Endothelial cell of umbilical vein (primary cell): ENCODE results near the gene ATP9B. TPM values are rescaled to one million over a fixed set of nuclear protein-coding genes. Genes with fewer than 3 reads are reported as not detected.

Experiments used
- BruUV-seq: library from RNA; stranded (reverse); fragments of 400-500 nt; replicated peaks from 2 replicates; lab custom pipeline; 2021; lab: Mats Ljungman, UMichigan
- CTCF ChIA-PET: fragments of 300-600, 350-600 bp; sonication (Branson Sonifier 250); formaldehyde crosslinking; loops from one replicate; lab custom pipeline; 2021; ENCODE audit warnings: antibody characterized with exemption, inconsistent platforms; lab: Charles Lee
- POLR2A ChIA-PET: fragments of 300-600, 350-600 bp; sonication (Branson Sonifier 250); formaldehyde crosslinking; loops from one replicate; lab custom pipeline; 2021; ENCODE audit warnings: antibody characterized with exemption, inconsistent platforms; lab: Charles Lee
- DNase-seq: peaks from one replicate; pipeline ENCODE4 v3.0.0-alpha.2; 2011; ENCODE audit warnings: low read depth, low spot score
- FAIRE-seq: peaks from 2 replicates; lab custom pipeline; 2011; peaks lifted over from hg19 to GRCh38; lab: Jason Lieb, UNC
- H2AFZ ChIP-seq: 2 replicates; pipeline ENCODE4 v1.6.0; 2012; ENCODE audit warnings: low read depth, low read length, control low read depth, inconsistent platforms
- H3K27ac ChIP-seq: 2 replicates; pipeline ENCODE4 v1.5.1; 2011; ENCODE audit warnings: low read depth, mild to moderate bottlenecking, control low read depth, low read length, moderate library complexity; ENCODE audit not compliant: insufficient read depth
- H3K27me3 ChIP-seq, 2 experiments: 2 replicates each; pipeline versions ENCODE4 v1.6.0 to v1.6.1; 2011; ENCODE audit warnings: low read length in 2 of 2, mixed read lengths in 1 of 2; ENCODE audit not compliant: control insufficient read depth in 2 of 2, insufficient read depth in 2 of 2
- H3K36me3 ChIP-seq, 2 experiments: 2 replicates in 1 of 2; 3 replicates in 1 of 2; pipeline ENCODE4 v1.5.1; 2011; ENCODE audit warnings: low read length in 2 of 2, mild to moderate bottlenecking in 1 of 2, moderate library complexity in 1 of 2; ENCODE audit not compliant: control insufficient read depth in 2 of 2, insufficient read depth in 2 of 2; ENCODE audit errors: extremely low read depth in 1 of 2
- H3K4me1 ChIP-seq: 3 replicates; pipeline ENCODE4 v1.5.1; 2011; ENCODE audit warnings: mild to moderate bottlenecking, low read length; ENCODE audit not compliant: control insufficient read depth, insufficient read depth; ENCODE audit errors: extremely low read depth
- H3K4me2 ChIP-seq: 2 replicates; pipeline ENCODE4 v1.6.1; 2011; ENCODE audit warnings: low read length, control low read depth, mixed read lengths; ENCODE audit not compliant: insufficient read depth
- H3K4me3 ChIP-seq, 3 experiments: fragments of 200-600 bp in 1 of 3; sonication (generic), shearing (Covaris generic) in 1 of 3; replicated peaks in 1 of 3; 2 replicates each; pipeline ENCODE4 v1.5.1; 2011 to 2016; ENCODE audit warnings: control low read depth in 3 of 3, low read length in 3 of 3, mild to moderate bottlenecking in 2 of 3, inconsistent platforms in 1 of 3, low read depth in 1 of 3, moderate library complexity in 1 of 3; ENCODE audit not compliant: insufficient read depth in 1 of 3
- H3K79me2 ChIP-seq: 2 replicates; pipeline ENCODE4 v1.6.0; 2012; ENCODE audit warnings: low read length, inconsistent platforms; ENCODE audit not compliant: control insufficient read depth, insufficient read depth
- H3K9ac ChIP-seq: replicated peaks from 2 replicates; pipeline ENCODE3; 2011; ENCODE audit warnings: low read length, control low read depth; ENCODE audit not compliant: insufficient read depth; ENCODE audit errors: extremely low read depth
- H3K9me1 ChIP-seq: replicated peaks from 3 replicates; pipeline ENCODE4 v1.6.0; 2011; ENCODE audit warnings: mild to moderate bottlenecking, low read length; ENCODE audit not compliant: control insufficient read depth, insufficient read depth; ENCODE audit errors: extremely low read depth
- H3K9me3 ChIP-seq: replicated peaks from 2 replicates; pipeline ENCODE4 v1.5.1; 2012; ENCODE audit warnings: low read length, inconsistent platforms; ENCODE audit not compliant: control insufficient read depth, insufficient read depth
- H4K20me1 ChIP-seq: replicated peaks from 2 replicates; pipeline ENCODE3; 2011; ENCODE audit warnings: mild to moderate bottlenecking, low read length; ENCODE audit not compliant: control insufficient read depth, insufficient read depth; ENCODE audit errors: extremely low read depth
- EZH2 ChIP-seq: IDR thresholded peaks from 2 replicates; pipeline ENCODE4 v1.6.1; 2012; ENCODE audit warnings: borderline replicate concordance, low read depth, mild to moderate bottlenecking, moderate library complexity, low read length, inconsistent platforms; ENCODE audit not compliant: severe bottlenecking
- FOS ChIP-seq: IDR thresholded peaks from 2 replicates; pipeline ENCODE4 v1.6.1; 2011; ENCODE audit warnings: mild to moderate bottlenecking, low read length, moderate library complexity, borderline replicate concordance; ENCODE audit not compliant: insufficient read depth
- GATA2 ChIP-seq: IDR thresholded peaks from 2 replicates; pipeline ENCODE4 v1.7.0; 2011; ENCODE audit warnings: low read depth, mild to moderate bottlenecking, moderate library complexity, mixed read lengths, low read length; ENCODE audit not compliant: insufficient read length, insufficient read depth
- JUN ChIP-seq: IDR thresholded peaks from 2 replicates; pipeline ENCODE4 v1.6.1; 2011; ENCODE audit warnings: borderline replicate concordance, low read depth; ENCODE audit not compliant: insufficient read length, insufficient read depth
- MYC ChIP-seq: IDR thresholded peaks from one replicate; pipeline ENCODE4 v1.6.1; 2011; ENCODE audit warnings: mild to moderate bottlenecking, low read depth, low read length
- POLR2A ChIP-seq: IDR thresholded peaks from 2 replicates; pipeline ENCODE4 v1.6.1; 2012; ENCODE audit warnings: low read depth, mild to moderate bottlenecking, control low read depth, low read length
- POLR2AphosphoS5 ChIP-seq: IDR thresholded peaks from 2 replicates; pipeline ENCODE4 v1.6.1; 2012; ENCODE audit warnings: low read depth, mild to moderate bottlenecking, control low read depth, low read length, moderate library complexity; ENCODE audit not compliant: insufficient read depth
- dilution Hi-C: fragments of 300-500 bp; cut with MboI; formaldehyde crosslinking; loops from one replicate; pipeline ENCODE4 v1.15.0; 2019; ENCODE audit warnings: low sequenced_read_pairs; ENCODE audit not compliant: extremely low pct_ligation_motif_present
- intact Hi-C: fragments of 100-400 bp; cut with micrococcal nuclease; formaldehyde crosslinking; loops from one replicate; pipeline ENCODE4 v1.10.0; 2022
- polyA plus RNA-seq, 4 experiments: library from polyadenylated mRNA; depleted of rRNA in 3 of 4; stranded (reverse) in 3 of 4; unstranded in 1 of 4; fragments of >200 nt; gene quantifications; 2 replicates each; pipeline versions ENCODE4 v1.2.1 to v1.2.3, GENCODE V29; 2011 to 2012; ENCODE audit warnings: missing spikeins in 1 of 4
- total RNA-seq: library from RNA; stranded (reverse); gene quantifications from 2 replicates; pipeline ENCODE4 v1.2.3, GENCODE V29; 2021
- TF ChIP-seq, protein P1 (sequence below), 2 donors: IDR thresholded peaks; 1 replicate in 1 of 2; 2 replicates in 1 of 2; pipeline ENCODE4 v1.5.1; 2011; ENCODE audit warnings: low read length in 2 of 2, mild to moderate bottlenecking in 2 of 2, moderate library complexity in 2 of 2, control low read depth in 1 of 2, inconsistent platforms in 1 of 2, low read depth in 1 of 2; ENCODE audit not compliant: insufficient read depth in 1 of 2; ENCODE audit errors: extremely low read depth in 1 of 2
- TF ChIP-seq, protein P2 (sequence below): IDR thresholded peaks from 2 replicates; pipeline ENCODE4 v1.6.1; 2011; ENCODE audit not compliant: insufficient read depth, insufficient read length

Gene ATP9B
- total and polyA plus RNA-seq, 2 donors (not counting 3 experiments of a cell fraction or from before 2014, with no cell fraction given), result 14.6 to 18.2 TPM

DNA sequence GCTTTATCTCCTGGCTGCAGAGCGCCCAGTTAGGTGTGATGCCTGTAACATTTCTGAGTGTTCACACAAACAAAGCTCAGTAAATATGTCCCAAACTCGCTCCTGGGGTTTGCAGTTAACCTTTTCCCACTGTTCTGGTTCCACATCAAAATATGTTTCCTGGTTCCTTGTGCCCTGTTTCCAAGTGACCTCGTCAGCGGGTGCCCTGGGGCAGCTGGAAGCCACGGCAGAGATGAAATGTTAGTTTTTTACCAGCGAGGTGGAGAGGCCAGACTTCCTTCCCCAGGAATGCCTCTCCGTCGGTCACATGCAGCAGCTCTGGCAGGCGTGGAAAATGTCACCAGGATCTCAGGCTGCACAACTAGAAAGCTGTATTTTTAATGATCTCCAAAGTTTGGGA lies 344.7 kb downstream of the ATP9B start:
- FAIRE-seq (peak; percentile 66), DNase-seq (peak; percentile 86)
- no TSS peak for BruUV-seq
- H3K4me1 ChIP-seq, result peaks cover 12% of the 10 kb centered on the region
- H3K36me3 ChIP-seq, result peaks cover 0 to 12% of the 10 kb centered on the region in 2 experiments
- POLR2A ChIA-PET, result interaction anchor here (0.9 kb wide), 1 partner anchor 94 kb away, joined by 3 read pairs; no protein-coding TSS in a partner anchor
- no peak overlapping the region for H3K4me3 ChIP-seq
- TF ChIP-seq FOS, result no peak
- TF ChIP-seq EZH2, result no peak
- TF ChIP-seq MYC, result no peak
- TF ChIP-seq, protein P1, sequence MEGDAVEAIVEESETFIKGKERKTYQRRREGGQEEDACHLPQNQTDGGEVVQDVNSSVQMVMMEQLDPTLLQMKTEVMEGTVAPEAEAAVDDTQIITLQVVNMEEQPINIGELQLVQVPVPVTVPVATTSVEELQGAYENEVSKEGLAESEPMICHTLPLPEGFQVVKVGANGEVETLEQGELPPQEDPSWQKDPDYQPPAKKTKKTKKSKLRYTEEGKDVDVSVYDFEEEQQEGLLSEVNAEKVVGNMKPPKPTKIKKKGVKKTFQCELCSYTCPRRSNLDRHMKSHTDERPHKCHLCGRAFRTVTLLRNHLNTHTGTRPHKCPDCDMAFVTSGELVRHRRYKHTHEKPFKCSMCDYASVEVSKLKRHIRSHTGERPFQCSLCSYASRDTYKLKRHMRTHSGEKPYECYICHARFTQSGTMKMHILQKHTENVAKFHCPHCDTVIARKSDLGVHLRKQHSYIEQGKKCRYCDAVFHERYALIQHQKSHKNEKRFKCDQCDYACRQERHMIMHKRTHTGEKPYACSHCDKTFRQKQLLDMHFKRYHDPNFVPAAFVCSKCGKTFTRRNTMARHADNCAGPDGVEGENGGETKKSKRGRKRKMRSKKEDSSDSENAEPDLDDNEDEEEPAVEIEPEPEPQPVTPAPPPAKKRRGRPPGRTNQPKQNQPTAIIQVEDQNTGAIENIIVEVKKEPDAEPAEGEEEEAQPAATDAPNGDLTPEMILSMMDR (IDR thresholded peaks at IDR 0.05; ENCODE audit: extremely low read depth in 1 of 2, insufficient read depth in 1 of 2, low read depth in 1 of 2, low read length in 2 of 2), result no peak
- TF ChIP-seq POLR2A, result no peak
- TF ChIP-seq POLR2AphosphoS5, result no peak
- no peak for TF ChIP-seq JUN
- TF ChIP-seq GATA2, result no peak
- TF ChIP-seq, protein P2, sequence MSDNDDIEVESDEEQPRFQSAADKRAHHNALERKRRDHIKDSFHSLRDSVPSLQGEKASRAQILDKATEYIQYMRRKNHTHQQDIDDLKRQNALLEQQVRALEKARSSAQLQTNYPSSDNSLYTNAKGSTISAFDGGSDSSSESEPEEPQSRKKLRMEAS, result no peak
- H2AFZ ChIP-seq, result no peak overlapping the region
- no peaks in the 10 kb centered on the region for H3K27me3 ChIP-seq
- CTCF ChIA-PET, result interaction anchor here (0.6 to 2.6 kb wide), 7 partner anchors 8 to 94 kb away, joined by 3 to 10 read pairs (median 3); partner anchors contain the start of gene NFATC1
- H3K27ac ChIP-seq, result no peak overlapping the region
- dilution Hi-C loops, result no loop called here
- no peaks in the 10 kb centered on the region for H4K20me1 ChIP-seq
- H3K9ac ChIP-seq, result no peak overlapping the region
- H3K79me2 ChIP-seq, result peaks cover 4% of the 10 kb centered on the region
- no peak overlapping the region for H3K4me2 ChIP-seq
- no peaks in the 10 kb centered on the region for H3K9me1 ChIP-seq
- no peaks in the 10 kb centered on the region for H3K9me3 ChIP-seq
- intact Hi-C loops, result loop anchor here (1.0 kb wide), 1 partner anchor 8 kb away; no protein-coding TSS in a partner anchor
